ENCODE measurements around the gene MXD1.
"Not testable (repeated sequence)": the region's sequence is repeated elsewhere in the genome, so short reads cannot be mapped to it uniquely, and the experiment has no call there.

Gene MXD1

DNA sequence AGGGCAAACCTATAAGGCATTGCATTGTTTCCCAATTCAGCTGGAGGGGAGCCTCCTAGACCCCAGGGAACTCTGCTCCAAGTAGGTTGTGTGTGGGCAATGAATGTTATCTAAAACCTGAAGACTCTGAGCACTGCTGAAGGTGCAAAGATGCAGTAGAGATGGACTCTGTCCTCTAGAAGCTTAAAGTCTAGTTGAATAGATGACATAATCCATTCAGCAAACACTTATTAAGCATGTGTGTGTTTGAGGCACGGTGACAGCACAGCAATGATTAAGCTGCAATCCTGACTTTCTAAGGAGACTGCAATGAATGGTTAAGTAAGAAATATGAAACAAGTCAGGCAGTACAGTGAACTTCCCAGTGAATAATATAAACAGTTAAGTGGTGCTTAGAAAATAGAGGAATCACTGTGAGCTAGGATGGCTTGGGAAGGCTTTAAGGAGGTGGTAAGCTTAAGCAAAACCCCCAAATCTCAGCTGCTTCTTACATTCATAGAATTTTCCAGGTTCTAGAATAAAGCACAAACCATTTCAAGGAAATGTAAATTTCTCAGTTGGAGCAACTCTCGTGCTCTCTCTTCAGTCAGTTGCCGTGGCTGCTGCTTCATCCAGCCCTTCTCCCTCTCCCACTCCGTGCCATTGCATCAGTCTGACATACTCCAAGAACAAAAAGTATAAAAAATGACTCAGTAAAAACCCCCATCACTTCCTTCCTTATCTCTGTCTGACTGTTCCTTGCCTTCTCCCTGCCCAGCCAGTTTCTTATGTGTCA is 19.1 kb downstream of the MXD1 start:
- DNase-seq = no peak

DNA sequence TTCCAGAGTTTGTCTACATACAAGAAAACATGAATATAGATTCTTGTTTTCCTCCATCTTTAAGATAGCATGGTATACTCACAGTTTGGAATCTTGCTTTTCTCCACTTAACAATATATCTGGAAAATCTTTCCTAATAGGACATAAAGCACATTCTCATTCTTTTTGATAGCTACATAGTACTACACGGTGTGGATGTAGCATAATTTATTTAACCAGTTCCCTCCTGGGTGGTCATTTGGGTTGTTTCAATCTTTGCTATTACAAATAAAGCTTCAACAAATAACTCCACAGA is 19.7 kb downstream of the MXD1 start:
- no peak for DNase-seq

DNA sequence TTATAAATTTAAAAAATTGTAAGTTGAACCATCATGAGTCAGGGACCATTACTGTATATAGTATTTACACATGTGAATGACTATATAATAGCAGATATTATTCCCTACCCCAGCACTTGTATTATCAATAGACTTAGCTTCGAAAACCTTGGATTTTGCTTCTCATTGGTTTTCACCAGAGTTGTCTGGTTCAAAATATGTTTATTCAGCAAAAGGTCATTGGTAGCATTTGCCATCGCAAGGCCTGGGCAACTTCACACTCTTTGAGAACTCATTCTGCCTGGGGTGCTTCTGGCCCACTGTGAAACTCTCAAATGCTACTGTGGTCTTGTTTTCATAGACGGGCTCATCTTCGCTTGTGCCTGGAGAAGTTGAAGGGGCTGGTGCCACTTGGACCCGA is 20.1 kb downstream of the MXD1 start:
- no peak for DNase-seq

DNA sequence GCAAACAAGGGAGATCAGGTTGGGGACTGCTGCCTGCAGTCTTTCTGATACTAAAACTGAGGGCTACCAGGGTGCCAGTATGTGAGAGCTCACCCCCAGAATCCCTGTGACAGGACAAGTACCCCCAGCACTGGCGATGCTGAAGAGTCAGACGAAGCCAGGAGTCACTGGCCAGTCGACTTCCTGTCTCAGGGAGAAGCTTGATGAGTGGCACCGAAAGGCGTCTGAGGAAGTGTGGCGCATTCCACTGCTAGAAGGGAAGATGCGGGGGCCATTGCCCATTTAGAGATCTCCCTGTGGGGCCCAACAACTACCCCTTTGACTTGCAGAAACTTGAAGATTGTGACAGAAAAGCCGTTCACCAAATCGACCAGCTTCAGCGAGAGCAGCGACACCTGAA is 22.0 kb downstream of the MXD1 start:
- no peak for DNase-seq

DNA sequence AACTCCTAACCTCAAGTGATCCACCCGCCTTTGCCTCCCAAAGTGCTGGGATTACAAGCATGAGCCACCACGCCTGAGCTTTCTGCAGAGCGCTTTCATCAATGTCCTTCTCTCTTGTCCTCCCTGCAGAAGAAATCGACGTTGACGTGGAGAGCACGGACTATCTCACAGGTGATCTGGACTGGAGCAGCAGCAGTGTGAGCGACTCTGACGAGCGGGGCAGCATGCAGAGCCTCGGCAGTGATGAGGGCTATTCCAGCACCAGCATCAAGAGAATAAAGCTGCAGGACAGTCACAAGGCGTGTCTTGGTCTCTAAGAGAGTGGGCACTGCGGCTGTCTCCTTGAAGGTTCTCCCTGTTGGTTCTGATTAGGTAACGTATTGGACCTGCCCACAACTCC is 23.1 kb downstream of the MXD1 start:
- DNase-seq = no peak

DNA sequence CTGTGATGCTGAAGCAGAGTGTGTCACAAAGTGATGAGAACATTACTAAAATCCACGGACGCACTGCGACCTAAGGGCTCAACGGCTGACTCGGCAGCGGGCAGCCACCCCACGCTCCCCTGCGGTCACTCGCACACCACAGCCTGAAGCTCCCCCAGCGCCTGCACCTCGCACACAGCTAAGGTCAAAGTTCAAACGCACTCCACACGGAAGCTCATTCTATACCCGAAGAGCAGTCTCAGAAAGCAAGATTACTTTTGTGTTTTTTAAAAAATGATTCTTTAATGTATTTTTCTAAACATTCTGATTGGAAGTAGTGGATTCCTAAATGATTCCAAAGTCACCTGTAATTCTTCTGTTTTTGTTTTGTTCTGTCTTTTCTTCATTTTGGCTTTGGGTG is 24.8 kb downstream of the MXD1 start:
- no peak for DNase-seq

DNA sequence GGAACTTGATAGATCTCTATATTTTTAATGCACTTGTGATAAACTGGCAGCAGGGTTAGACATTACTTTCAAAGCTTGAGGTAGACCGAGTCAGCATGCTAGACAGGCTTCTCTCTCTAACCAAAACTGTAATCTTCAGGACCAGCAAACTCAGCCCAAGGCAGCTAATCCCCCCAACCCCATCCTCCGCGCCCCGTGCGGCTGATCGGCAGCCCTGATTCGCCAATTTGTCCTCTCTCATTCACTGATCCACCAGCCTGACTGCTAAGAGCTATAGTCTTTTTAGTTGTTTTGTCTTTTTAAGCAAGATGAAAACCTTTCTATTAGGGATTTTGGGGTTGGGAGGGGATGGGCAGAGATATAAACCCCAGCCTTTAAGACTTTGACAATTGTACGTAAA is 25.8 kb downstream of the MXD1 start:
- DNase-seq = no peak

DNA sequence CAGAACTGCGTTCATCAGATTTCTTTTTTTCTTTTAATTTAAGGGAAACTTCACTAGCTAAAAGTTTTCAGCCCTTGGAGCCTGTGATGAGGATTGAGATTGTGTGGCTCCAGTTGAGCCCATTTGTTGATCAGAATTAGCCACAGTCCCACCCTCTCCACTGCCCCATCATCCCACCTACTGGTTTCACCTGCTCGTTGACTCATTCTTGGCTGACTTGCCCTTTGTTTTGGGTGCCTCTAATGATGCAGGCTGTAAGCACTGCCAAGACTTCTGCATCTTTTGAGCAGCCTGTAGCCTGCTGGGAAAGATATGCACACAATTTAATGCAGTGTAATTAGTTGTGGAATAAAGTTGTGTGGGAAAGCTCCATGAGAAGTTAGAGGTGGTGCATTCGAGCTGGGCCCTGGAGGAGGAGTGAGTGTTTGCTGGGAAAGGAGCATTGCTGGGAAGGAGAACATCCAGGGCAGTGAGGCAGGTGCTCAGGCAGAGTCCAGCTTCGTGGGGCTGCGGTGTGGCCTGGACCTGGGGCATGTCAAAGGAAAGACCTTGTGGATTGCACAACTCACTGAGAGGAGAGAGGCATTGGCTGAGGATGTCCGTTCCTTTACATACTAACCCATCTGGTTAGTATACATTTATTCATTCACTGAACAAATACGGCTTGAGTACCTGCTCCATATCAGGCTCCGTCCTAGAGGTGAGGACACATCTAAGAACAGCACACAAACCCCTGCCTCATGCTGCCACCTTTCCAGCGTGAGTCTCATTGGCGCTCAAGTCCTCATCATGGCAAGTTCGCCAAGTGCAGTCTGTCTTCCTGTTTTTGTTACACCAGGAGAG is 28.3 kb downstream of the MXD1 start:
- no peak for DNase-seq

DNA sequence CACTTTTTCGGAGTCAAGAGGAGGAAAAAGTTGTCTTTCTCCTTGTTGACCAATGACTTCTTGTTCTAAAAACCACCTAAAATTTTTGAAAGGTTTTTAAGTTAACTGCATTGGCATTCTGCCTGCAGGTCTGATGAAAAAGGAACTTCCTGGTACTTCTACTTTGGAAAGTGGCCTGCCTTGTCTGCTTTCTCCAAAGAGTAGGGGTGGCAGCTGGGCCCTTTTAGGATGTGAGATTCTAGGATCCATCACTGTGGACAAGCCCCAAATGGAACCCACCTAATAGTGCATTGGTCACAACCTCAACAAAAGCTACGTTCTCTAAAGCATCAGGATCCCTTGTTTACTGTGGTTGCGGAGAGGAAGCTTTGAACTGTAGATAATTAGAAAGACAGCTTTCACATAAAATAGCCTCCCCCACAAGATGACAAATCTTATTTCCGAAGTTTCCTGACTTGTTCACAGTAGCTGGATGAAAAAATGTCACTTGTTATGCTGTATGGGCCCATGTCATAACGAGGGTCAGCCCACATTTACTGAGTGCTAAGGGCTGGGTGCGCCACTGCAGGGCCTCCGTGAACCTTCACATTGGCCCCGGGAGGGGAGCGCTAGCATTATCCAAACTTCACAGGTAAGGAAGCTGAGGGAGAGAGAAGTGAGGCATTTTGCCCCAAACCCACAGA is 29.1 kb downstream of the MXD1 start:
- no peak for DNase-seq

DNA sequence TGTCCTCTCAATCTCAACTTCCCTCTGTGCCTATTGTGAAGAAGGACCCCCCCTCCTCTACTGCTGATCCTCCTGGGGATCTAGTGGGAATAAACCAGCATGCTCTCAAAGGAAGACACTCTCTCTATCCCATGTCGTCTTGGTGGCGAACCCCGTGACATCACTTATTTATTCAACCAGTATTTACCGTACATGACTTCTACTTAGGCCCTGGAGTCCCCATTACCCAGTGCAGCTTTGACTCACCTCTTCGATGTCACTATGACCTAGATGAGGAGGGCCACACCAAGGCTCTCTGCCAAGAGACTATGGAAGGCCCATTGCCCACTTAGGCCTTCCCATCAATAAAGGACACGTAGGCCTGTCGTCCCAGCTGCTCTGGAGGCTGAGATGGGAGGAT is 29.8 kb downstream of the MXD1 start:
- DNase-seq = no peak

DNA sequence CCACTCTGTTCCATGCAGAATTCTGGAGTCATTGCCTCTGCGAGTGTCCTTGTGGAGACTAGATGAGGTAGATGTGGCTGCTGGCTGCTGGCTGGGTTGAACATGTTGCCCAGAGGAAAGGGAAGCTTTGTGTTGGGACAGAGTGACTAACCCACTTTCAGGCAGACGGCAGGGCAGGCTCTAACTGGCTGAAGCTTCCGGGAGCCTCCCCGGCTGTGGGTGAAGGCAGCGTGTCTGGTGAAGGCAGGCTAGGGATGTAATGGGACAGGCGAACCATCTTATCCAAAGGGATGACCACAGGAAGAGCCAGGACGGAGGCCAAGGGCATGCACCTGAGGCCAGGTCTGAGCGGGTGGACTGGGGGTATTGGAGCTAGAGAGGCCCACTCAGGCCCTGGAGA is 30.5 kb downstream of the MXD1 start:
- no peak for DNase-seq

DNA sequence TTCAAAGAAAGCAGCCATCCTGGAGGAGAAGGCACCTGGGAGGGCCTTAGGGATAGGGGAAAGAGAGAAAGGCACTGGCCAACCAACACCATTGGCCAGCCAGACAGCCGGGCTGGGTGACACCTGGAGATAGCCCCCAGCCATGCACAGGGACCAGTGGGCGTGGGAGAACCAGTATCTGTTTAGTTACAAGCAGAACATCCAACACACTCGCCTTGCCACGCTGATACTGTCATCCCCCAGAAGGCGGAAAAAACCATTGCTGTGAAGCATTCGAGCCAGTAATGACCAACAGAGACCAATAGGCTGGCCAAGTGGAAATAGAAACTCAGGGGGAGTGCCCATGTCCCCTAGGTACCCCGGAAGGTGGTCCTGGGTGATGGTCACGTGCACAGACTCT is 31.0 kb downstream of the MXD1 start:
- no peak for DNase-seq

DNA sequence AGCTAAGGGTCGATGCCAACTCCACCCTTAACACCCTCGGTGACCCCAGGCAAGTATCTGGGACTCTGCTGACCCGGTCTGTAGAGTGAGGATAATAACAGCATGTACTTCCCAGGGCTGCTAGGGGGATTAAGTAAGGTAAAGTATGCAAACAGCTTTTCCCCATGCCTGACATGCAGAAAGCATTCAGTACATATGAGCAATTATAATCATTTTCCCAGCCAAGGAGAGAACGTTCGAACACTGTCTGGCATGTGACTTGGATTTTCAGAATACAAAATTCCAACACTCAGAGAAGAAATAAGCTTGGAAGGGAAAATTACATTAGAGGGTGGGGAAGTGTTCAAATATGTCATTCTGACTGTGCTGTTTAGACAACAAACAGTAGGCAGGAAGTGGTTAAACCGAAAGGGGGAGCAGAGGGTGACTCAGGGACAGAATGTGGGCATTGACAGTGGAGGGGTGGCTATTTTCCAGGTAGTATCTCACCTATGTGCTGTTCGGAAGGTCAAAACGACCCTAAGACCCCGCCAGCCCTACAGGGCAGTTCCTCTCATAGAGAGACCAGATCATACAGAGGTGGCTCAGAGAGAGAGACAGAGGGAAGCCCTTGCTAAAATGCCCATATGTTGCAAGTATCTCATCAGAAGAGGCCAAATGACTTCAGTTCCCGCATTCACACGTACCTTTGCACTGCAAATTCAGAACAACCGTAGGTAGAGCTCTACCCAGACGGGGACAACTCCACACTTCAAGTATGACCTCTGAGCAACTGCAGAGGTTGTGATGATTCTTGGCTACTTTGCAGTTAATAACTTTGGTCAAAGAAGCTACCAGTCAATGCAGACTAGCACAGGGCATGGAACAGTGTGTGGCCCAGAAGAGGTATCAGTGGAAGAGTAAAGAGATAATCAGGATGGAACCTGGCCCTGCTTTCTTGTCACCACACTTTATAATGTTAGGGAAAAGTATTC is 31.7 kb downstream of the MXD1 start:
- DNase-seq = no peak

DNA sequence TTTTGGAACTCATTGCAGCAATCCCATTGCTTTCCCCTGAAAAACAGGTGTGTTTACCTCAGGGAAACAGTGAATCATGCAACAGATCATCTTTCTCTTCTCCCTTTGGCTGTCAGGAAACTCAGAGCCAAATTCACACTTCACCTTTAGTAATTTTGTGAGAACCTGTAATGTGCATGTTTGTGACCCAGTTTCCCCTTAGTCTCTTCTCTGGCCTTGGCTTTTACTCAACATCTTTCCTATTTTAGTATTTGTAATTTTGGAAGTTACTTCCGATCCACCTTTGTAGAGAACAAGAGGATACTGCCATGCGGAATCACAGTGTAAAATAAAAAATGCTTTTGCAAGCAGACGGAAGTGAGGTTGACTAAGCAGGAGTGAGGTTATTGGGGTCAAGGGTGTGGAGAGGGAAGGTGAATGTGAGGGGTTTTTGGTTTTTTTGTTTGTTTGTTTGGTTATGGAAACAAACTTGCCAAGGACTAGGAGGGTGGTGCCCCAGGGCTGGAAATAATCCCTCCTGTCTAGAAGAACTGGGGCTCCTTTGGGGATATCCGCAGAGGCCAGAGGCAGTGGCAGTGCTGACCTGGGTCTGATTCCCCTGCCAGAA is 32.5 kb downstream of the MXD1 start:
- no peak for DNase-seq

DNA sequence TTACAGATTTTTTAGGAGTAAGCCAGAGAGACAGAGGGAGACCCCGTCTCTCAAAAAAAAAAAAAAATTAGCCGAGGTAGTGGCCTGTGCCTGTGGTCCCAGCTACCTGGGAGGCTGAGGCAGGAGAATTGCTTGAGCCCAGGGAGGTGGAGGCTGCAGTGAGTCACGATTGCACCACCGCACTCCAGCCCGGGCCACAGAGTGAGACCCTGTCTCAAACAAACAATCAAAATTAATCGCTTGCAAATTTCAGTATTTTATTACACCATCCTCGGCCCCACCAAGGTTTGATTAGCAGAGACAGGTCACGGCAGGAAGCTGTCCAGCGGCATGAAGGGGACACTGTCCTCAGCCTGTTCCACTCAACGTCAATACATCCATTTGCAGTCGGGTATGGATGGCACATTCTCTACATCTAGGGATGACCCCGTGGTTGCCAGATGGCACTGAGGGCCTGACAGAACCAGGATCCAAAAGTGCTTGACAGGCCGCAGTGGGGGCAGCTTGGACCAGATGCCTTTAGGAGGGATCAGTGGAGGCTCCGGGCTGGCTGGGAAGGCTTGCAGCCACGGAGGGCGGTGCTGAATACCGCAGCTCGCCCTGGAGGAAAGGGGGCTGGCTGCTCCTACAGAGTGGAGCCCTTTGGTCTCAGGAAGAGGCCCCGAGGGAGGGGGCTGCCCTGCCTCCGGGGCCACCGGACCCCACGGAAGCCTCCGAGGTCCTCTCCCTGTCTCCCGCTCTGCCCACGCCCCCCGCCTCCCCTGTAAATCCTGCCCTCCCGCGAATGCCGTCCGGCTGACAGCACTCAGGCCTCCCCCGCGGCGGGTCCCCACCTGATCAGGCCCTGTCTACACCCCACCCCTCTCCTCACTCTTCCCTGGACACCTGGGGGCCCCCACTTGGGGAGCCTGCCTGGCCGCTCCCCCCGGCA is 33.4 kb downstream of the MXD1 start:
- DNase-seq = no peak

DNA sequence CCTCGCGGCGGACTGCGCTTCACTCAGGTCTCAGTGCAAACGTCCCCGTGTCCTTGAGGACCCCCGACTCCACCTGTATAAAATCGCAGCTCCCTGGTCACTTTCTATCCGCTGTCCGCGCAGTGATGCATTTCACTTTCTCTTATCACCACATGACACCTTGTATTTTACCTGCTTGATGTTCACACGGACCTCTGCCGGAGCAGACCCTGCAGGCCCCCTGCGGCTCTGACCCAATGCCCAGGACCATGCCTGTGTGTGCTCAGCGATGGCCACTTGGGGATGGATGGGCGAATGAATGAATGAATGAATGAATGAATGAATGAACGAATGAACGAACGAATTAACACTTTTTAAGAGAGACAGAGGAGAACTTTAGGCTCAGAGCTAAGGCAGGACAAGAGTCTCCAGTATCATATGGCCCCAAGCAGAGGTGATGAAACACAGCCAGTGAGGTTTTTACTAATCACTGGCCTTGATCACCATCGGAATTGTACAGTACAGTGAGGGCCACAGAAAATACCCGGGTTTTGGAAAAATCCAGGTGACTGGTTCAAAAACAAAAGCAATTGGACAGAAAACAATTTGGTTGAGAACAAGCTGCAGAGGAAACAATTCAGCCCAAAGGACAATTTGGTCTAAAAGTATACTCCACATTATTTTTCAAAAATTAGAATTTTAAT is 34.2 kb downstream of the MXD1 start:
- no peak for DNase-seq

DNA sequence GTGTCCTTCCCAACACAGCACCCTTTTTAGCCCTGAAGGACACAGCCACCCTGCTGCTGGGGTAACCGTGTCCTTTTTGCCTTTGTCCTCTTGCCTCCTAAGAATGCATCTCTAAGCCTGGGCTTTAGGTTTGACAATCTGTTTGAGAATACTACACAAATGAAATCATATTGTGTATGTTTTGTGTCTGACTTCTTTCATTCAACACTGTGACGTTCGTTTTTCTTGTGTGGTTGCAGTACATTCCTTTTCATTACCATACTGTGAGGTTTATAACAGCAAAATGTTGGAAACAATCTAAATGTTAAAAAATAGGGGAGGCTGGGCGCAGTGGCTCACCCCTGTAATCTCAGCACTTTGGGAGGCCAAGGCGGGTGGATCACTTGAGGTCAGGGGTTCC is 35.3 kb downstream of the MXD1 start:
- DNase-seq = no peak

DNA sequence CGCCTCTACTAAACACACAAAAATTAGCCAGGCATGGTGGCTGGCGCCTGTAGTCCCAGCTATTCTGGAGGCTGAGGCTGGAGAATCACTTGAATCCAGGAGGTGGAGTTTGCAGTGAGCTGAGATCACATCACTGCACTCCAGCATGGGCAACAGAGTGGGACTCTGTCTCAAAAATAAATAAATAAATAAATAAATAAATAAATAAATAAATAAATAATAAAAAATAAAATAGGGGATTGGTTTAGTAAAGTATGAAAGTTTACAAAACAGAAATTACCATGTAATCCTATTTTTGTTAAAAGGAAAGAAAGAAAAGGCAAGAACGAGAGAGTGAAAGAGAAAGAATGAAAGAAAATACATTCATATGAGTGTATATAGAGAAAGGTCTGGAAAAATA is 35.8 kb downstream of the MXD1 start:
- not testable (repeated sequence) for DNase-seq

DNA sequence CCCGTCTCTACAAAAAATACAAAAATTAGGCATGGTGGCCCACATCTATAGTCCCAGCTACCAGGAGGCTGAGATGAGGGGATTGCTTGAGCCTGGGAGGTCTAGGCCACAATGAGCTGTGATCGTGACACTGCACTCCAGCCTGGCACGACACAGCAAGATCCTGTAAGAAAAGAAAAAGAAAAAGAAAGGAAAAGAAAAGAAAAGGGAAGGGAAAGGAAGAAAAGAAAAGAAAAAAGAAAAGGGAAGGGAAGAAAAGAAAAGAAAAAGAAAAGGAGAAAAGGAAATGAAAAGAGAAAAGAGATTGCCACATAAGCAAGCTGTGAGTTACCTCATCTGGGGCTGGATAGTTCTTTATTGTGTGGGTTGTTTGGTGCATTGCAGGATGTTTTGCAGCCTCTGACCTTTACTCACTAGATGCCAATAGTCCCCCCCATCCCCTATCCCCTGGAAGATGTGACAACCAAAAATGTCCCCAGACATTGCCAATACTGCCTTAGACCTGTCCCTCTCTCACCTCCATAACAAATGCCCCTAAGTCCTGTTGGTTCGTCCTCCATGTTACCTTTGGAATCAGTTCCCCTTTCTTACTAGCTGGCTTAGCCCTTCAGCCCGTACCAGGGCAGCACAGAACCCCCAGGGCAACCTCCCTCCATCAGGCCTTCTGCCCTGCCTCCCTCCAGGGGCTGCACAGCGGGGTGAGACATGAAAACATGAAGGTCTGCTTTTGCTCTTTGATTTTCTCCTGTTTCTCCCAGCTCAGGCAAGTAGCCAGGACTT is 37.6 kb downstream of the MXD1 start:
- no peak for DNase-seq

DNA sequence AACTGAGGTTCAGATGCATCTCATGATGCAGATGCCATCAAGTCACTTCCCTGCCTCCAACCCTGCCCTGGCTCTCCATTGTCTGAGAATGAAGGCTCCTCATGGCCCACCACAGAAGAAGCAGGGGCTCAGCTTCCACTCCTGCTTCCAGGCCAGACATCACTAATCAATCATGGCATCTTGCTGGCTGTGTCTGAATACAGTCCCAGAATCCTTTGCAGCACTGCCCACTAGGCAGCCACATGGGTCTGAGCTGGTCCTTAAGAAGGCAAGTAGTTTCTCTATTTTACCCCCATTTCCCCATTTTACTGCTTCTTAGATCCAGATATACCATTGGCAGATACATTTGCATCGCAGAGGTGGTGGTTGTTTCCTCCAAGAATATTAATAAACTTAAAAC is 39.2 kb downstream of the MXD1 start:
- DNase-seq = no peak
